Vein endothelial cell (primary cell): Measurements from ENCODE around the gene CHAMP1. TPM values are rescaled to one million over a fixed set of nuclear protein-coding genes. Genes with fewer than 3 reads are reported as not detected.

Experiments used
- small RNA-seq: library from RNA; depleted of rRNA; stranded (forward); fragments of <200 nt; gene quantifications from one replicate; pipeline ENCODE3, GENCODE V24; 2012
- total RNA-seq: library from RNA; depleted of rRNA; stranded (reverse); fragments of >200 nt; gene quantifications from 2 replicates; pipeline ENCODE4 v1.2.3, GENCODE V29; 2012

The CHAMP1 gene
- 12.6 and 15.0 TPM in 2 replicates for total RNA-seq

GRCh38 chr13:114314074-114314912, at the start of gene CHAMP1:
CHAMP1 (plus strand) TSS chr13:114314503; CDS start chr13:114323843, 9,340 bp downstream.

GRCh38 chr13:114281351-114282040, 32.8 kb upstream of the CHAMP1 start, which contains the start of gene UPF3A:
UPF3A (plus strand) TSS chr13:114281601; CDS start chr13:114281640, 39 bp downstream.

Small RNA genes lying within 50 kb of the gene (small RNA-seq; reads per million reads assigned to genes)
- gene MIR4502: not detected

Other genes starting within 250 kb of the CHAMP1 start
- gene RASA3, start 181.9 kb upstream of the CHAMP1 start, total RNA-seq: 58.3 and 60.1 TPM in 2 replicates
- gene CFAP97D2, start 135.2 kb upstream of the CHAMP1 start, total RNA-seq: not detected in 2 replicates
- 55.9 and 61.7 TPM in 2 replicates for gene CDC16, start 79.6 kb upstream of the CHAMP1 start, total RNA-seq
- gene UPF3A, start 32.9 kb upstream of the CHAMP1 start, total RNA-seq: 19.9 and 25.2 TPM in 2 replicates